H1 (cell line): ENCODE measurements around the gene PRKAR2A. TPM values are rescaled to one million over a fixed set of nuclear protein-coding genes. Genes with fewer than 3 reads are reported as not detected.

Source experiments
- FOSL1 ChIP-seq: IDR thresholded peaks from 2 replicates; pipeline ENCODE4 v1.6.1; 2011; ENCODE audit warnings: mild to moderate bottlenecking, low read depth, low read length, moderate library complexity; ENCODE audit not compliant: insufficient read depth
- GTF2F1 ChIP-seq: IDR thresholded peaks from 2 replicates; pipeline ENCODE4 v1.6.1; 2012; ENCODE audit warnings: low read depth, low read length, improper control_type of control experiment, borderline replicate concordance
- JUN ChIP-seq: IDR thresholded peaks from 2 replicates; pipeline ENCODE4 v1.6.1; 2011; ENCODE audit warnings: low read depth, mild to moderate bottlenecking, improper control_type of control experiment, low read length
- TAF1 ChIP-seq: IDR thresholded peaks from 2 replicates; pipeline ENCODE4 v1.6.1; 2011; ENCODE audit warnings: mild to moderate bottlenecking, low read depth, low read length
- polyA plus RNA-seq, 7 experiments: library from polyadenylated mRNA; depleted of rRNA in 3 of 7; stranded (reverse) in 5 of 7; unstranded in 2 of 7; fragments of >200 nt in 5 of 7; fragments of 200-250 nt in 2 of 7; gene quantifications; 1 replicate in 5 of 7; 2 replicates in 1 of 7; 4 replicates in 1 of 7; pipeline versions ENCODE4 v1.2.1 to v1.2.3, GENCODE V29; 2011 to 2013; ENCODE audit warnings: missing spikeins in 2 of 7, mixed read lengths in 2 of 7
- total RNA-seq: library from RNA; stranded (reverse); fragmentation: NEBNext Ultra II Directional; extraction: Animal tissue kit (Norgen Biotek cat#: 25700); gene quantifications from 2 replicates; pipeline ENCODE4 v1.2.1, GENCODE V29; 2021

The PRKAR2A gene
- total and polyA plus RNA-seq, 2 of the 8 experiments (the other 6 are each of a cell fraction or from before 2014, with no cell fraction given): 6.3 to 42.4 TPM

DNA sequence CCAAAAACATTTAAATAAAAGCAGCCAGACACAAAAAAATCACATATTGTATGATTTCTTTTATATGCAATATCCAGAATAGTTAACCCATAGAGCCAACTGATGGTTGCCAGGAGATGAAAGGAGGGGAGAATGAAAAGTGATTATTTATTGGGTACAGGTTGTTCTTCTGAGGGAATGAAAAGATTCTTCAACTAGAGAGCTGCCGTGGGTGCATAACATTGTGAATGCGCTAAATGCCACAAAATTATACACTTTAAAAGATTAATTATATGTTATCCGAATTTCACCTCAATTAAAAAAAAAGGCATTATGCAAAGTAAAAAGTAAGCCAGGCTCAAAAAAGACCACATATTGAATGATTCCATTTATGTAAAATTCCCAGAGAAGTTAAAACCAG is 36.1 kb downstream of the PRKAR2A start (continued):
- no peak for TF ChIP-seq TAF1
- no peak for TF ChIP-seq FOSL1
- no peak for TF ChIP-seq JUN
- TF ChIP-seq GTF2F1: no peak
